RWPE1 (cell line): ENCODE measurements around the gene CCSAP.

Experiments
- CTCF ChIA-PET: fragments of 350-600 bp; sonication (Branson Sonifier 250); formaldehyde crosslinking; extraction: SDS; loops from one replicate; lab custom pipeline; 2021; lab: Yijun Ruan, JAX
- POLR2A ChIA-PET: fragments of 400-600 bp; formaldehyde crosslinking; extraction: SDS; loops from one replicate; lab custom pipeline; 2020; ENCODE audit warnings: antibody characterized with exemption; ENCODE audit not compliant: low non-redundant PET; lab: Yijun Ruan, JAX
- DNase-seq: peaks from one replicate; pipeline ENCODE4 v3.0.0; 2012; ENCODE audit warnings: low spot score
- H3K27ac ChIP-seq: fragments of 450-650 bp; 2 replicates; pipeline ENCODE4 v1.5.1; 2017
- CTCF ChIP-seq: fragments of 450-650 bp; conservative IDR thresholded peaks from 2 replicates; pipeline ENCODE4 v1.5.1; 2017; ENCODE audit warnings: low read depth, mild to moderate bottlenecking

CCSAP gene

GRCh38 chr1:229342656-229343569, at the start of gene CCSAP:
CCSAP (minus strand) TSS chr1:229343047; CDS start chr1:229342465, 582 bp downstream.
- peak within 1 kb of the TSS; percentile 83 for H3K27ac ChIP-seq
- ChIA-PET CTCF (interaction anchor here (0.6 to 0.7 kb wide), 3 partner anchors 84 to 1078 kb away, joined by 3 to 7 read pairs (median 3); no protein-coding TSS in a partner anchor), POLR2A (no interaction called here)
- no peak for TF ChIP-seq CTCF
- peak; percentile 17 for DNase-seq

GRCh38 chr1:229390130-229390529, 47.3 kb upstream of the CCSAP start:
- ChIA-PET CTCF (no interaction called here), POLR2A (no interaction called here)
- no peak overlapping the region for H3K27ac ChIP-seq
- DNase-seq: no peak
- no peak for TF ChIP-seq CTCF

- no peak for DNase-seq
- ChIA-PET CTCF (no interaction called here), POLR2A (no interaction called here)
- no peak for TF ChIP-seq CTCF
- no peak overlapping the region for H3K27ac ChIP-seq
Observed at GRCh38 chr1:229388897-229389580, 46.2 kb upstream of the CCSAP start.

GRCh38 chr1:229385853-229386456, 43.1 kb upstream of the CCSAP start:
- POLR2A ChIA-PET: interaction anchor here (0.6 kb wide), 1 partner anchor 44 kb away, joined by 3 read pairs; no protein-coding TSS in a partner anchor
- CTCF ChIA-PET: no interaction called here
- no peak for TF ChIP-seq CTCF
- no peak for DNase-seq
- no peak overlapping the region for H3K27ac ChIP-seq

- POLR2A ChIA-PET: no interaction called here
- CTCF ChIA-PET: interaction anchor here (0.5 kb wide), 1 partner anchor 104 kb away, joined by 3 read pairs; no protein-coding TSS in a partner anchor
- no peak overlapping the region for H3K27ac ChIP-seq
- TF ChIP-seq CTCF: no peak
- DNase-seq: no peak
Observed at GRCh38 chr1:229384822-229385221, 42.0 kb upstream of the CCSAP start.

GRCh38 chr1:229383961-229384360, 41.1 kb upstream of the CCSAP start:
- TF ChIP-seq CTCF: no peak
- POLR2A ChIA-PET: no interaction called here
- DNase-seq: no peak
- CTCF ChIA-PET: no interaction called here
- H3K27ac ChIP-seq: no peak overlapping the region
